Testis (tissue), 3 donors: ENCODE data around the gene PTCSC3. TPM values are rescaled to one million over a fixed set of nuclear protein-coding genes. Genes with fewer than 3 reads are reported as not detected.

Source experiments
- DNase-seq: peaks from one replicate; pipeline ENCODE4 v3.0.0-alpha.2; 2019
- H3K27ac ChIP-seq, 2 donors: fragments of 200-600 bp; sonication (generic); one replicate each; pipeline ENCODE4 v1.5.1; 2019
- H3K27me3 ChIP-seq: fragments of 200-600 bp; sonication (generic); one replicate; pipeline ENCODE4 v1.5.1; 2019
- H3K36me3 ChIP-seq: fragments of 200-600 bp; sonication (generic); one replicate; pipeline ENCODE4 v1.5.1; 2017; ENCODE audit warnings: low read depth; ENCODE audit errors: missing control alignments
- H3K4me1 ChIP-seq: fragments of 200-600 bp; sonication (generic); one replicate; pipeline ENCODE4 v1.5.1; 2019
- H3K4me3 ChIP-seq, 2 donors: fragments of 200-600 bp; sonication (generic); one replicate each; pipeline ENCODE4 v1.5.1; 2017 to 2019
- H3K9me3 ChIP-seq: fragments of 200-600 bp; sonication (generic); one replicate; pipeline ENCODE4 v1.5.1; 2017
- CTCF ChIP-seq, 3 experiments: fragments of 450-650 bp in 2 of 3; fragments of 200-600 bp in 1 of 3; sonication (generic) in 1 of 3; IDR thresholded peaks; one replicate each; pipeline ENCODE4 v1.5.1; 2016 to 2019; ENCODE audit warnings: antibody characterized with exemption in 3 of 3, mild to moderate bottlenecking in 2 of 3, moderate library complexity in 1 of 3
- POLR2A ChIP-seq: fragments of 450-650 bp; IDR thresholded peaks from one replicate; pipeline ENCODE4 v1.6.1; 2017; ENCODE audit warnings: antibody characterized with exemption, mild to moderate bottlenecking, moderate library complexity
- WGBS, 2 donors: methylation state at CpG; one replicate each; pipeline ENCODE4 v1.1.5; 2018; 5-methylcytosine and 5-hydroxymethylcytosine counted together
- intact Hi-C: fragments of 100-400 bp; cut with DNase I; formaldehyde crosslinking; loops from one replicate; pipeline ENCODE4 v1.15.1; 2023; ENCODE audit warnings: low total_unique reads
- polyA plus RNA-seq: library from polyadenylated mRNA; stranded (reverse); fragments of 350-450 nt; fragmentation: Illumina TruSeq; extraction: RNeasy Lipid Tissue Mini Kit (QIAGEN cat#74804); gene quantifications from one replicate; pipeline ENCODE4 v1.2.3, GENCODE V29; 2014; ENCODE audit warnings: low read depth, low replicate concordance; ENCODE audit not compliant: insufficient read depth
- total RNA-seq, 2 donors: library from RNA; depleted of rRNA; stranded (reverse); fragments of >200 nt; gene quantifications; one replicate each; pipeline ENCODE4 v1.2.3, GENCODE V29; 2016

The PTCSC3 gene
- total and polyA plus RNA-seq, 3 donors from 2014 or later = not detected

DNA sequence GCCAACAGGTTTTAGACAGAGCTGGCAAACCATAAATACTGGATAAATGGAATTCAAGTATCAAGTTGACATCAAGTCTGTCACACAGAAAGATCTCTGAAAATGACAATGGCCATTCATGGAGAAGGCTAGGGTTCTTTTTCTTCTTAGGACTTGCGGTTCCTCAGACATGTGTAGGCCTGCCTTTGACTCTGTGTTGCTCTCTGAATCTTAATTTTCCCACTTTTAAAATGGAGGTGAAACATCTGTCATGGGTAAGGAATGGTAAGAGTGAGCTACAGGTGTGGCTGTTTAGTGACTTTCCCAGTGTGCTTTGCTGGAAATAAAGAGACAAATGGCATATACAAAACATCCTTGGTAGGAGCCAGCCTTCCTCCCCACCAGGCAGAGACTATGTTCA, 79.2 kb downstream of the PTCSC3 start:
- Histone ChIP-seq H3K27me3 (no peaks in the 10 kb centered on the region), H3K36me3 (no peaks in the 10 kb centered on the region), H3K4me1 (no peaks in the 10 kb centered on the region), H3K4me3 (no peak overlapping the region), H3K9me3 (no peaks in the 10 kb centered on the region), H3K27ac (no peak overlapping the region)
- 97 to 100% methylated on average over 1 of the region's 1 CpG for WGBS, 2 donors
- DNase-seq = no peak
- TF ChIP-seq CTCF (IDR thresholded peaks at IDR 0.05) (no peak), POLR2A (no peak)
- intact Hi-C loops = no loop called here

- intact Hi-C loops = no loop called here
- no peaks in the 10 kb centered on the region for H3K27me3 ChIP-seq
- TF ChIP-seq POLR2A (no peak), CTCF (IDR thresholded peaks at IDR 0.05) (no peak)
- H3K36me3 ChIP-seq = no peaks in the 10 kb centered on the region
- DNase-seq = no peak
- H3K27ac ChIP-seq = no peak overlapping the region
- H3K4me3 ChIP-seq = no peak overlapping the region
- no peaks in the 10 kb centered on the region for H3K9me3 ChIP-seq
- H3K4me1 ChIP-seq = no peaks in the 10 kb centered on the region
These were observed 80.4 kb downstream of the PTCSC3 start for GRCh38 chr14:36096090-36096489.

GRCh38 chr14:36094963-36095362, 81.6 kb downstream of the PTCSC3 start:
- no peaks in the 10 kb centered on the region for H3K9me3 ChIP-seq
- no peaks in the 10 kb centered on the region for H3K36me3 ChIP-seq
- 87 to 89% methylated on average over 4 of the region's 4 CpGs for WGBS, 2 donors
- H3K4me1 ChIP-seq = no peaks in the 10 kb centered on the region
- H3K4me3 ChIP-seq = no peak overlapping the region
- intact Hi-C loops = no loop called here
- no peak for DNase-seq
- no peak for TF ChIP-seq POLR2A
- TF ChIP-seq CTCF (IDR thresholded peaks at IDR 0.05) = no peak
- no peaks in the 10 kb centered on the region for H3K27me3 ChIP-seq
- no peak overlapping the region for H3K27ac ChIP-seq

DNA sequence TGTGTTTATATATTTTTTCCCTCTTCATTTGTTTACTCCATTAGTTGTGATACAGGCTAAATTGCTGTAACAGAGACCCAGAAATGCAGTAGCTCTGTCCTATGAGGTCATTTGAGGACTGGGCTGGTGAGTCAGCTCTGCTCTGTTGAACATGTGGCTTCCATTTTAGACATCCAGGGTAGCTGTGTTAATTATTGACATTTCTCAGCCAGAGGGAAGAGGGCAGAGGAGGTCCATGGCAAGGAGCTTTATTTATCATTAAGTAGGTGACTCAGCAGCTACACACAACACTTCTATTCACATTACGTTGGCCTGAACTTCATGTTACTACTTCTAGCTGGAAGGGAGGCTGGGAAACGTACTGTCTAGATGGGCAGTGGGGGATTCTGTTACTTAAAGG, 85.4 kb downstream of the PTCSC3 start:
- no peak for TF ChIP-seq POLR2A
- TF ChIP-seq CTCF (IDR thresholded peaks at IDR 0.05) = no peak
- intact Hi-C loops = no loop called here
- Histone ChIP-seq H3K9me3 (no peaks in the 10 kb centered on the region), H3K4me3 (no peak overlapping the region), H3K27me3 (no peaks in the 10 kb centered on the region), H3K27ac (no peak overlapping the region), H3K36me3 (no peaks in the 10 kb centered on the region), H3K4me1 (no peaks in the 10 kb centered on the region)
- no peak for DNase-seq
- WGBS, 2 donors = 48% methylated on average over 2 of the region's 2 CpGs

GRCh38 chr14:36087411-36087810, 89.1 kb downstream of the PTCSC3 start:
- Histone ChIP-seq H3K36me3 (no peaks in the 10 kb centered on the region), H3K27me3 (no peaks in the 10 kb centered on the region), H3K27ac (no peak overlapping the region), H3K4me1 (no peaks in the 10 kb centered on the region), H3K9me3 (no peaks in the 10 kb centered on the region), H3K4me3 (no peak overlapping the region)
- intact Hi-C loops = no loop called here
- no peak for DNase-seq
- WGBS, 2 donors = 74 to 76% methylated on average over 3 of the region's 3 CpGs
- TF ChIP-seq POLR2A = no peak
- TF ChIP-seq CTCF (IDR thresholded peaks at IDR 0.05) = no peak
